Endothelial cell of umbilical vein (primary cell): ENCODE measurements around the gene RASD1. TPM values are rescaled to one million over a fixed set of nuclear protein-coding genes. Genes with fewer than 3 reads are reported as not detected.

ENCODE experiments used
- BruUV-seq: library from RNA; stranded (reverse); fragments of 400-500 nt; replicated peaks from 2 replicates; lab custom pipeline; 2021; lab: Mats Ljungman, UMichigan
- CTCF ChIA-PET: fragments of 300-600, 350-600 bp; sonication (Branson Sonifier 250); formaldehyde crosslinking; loops from one replicate; lab custom pipeline; 2021; ENCODE audit warnings: antibody characterized with exemption, inconsistent platforms; lab: Charles Lee
- POLR2A ChIA-PET: fragments of 300-600, 350-600 bp; sonication (Branson Sonifier 250); formaldehyde crosslinking; loops from one replicate; lab custom pipeline; 2021; ENCODE audit warnings: antibody characterized with exemption, inconsistent platforms; lab: Charles Lee
- DNase-seq: peaks from one replicate; pipeline ENCODE4 v3.0.0-alpha.2; 2011; ENCODE audit warnings: low read depth, low spot score
- FAIRE-seq: peaks from 2 replicates; lab custom pipeline; 2011; peaks lifted over from hg19 to GRCh38; lab: Jason Lieb, UNC
- H2AFZ ChIP-seq: 2 replicates; pipeline ENCODE4 v1.6.0; 2012; ENCODE audit warnings: low read depth, low read length, control low read depth, inconsistent platforms
- H3K27ac ChIP-seq: 2 replicates; pipeline ENCODE4 v1.5.1; 2011; ENCODE audit warnings: low read depth, mild to moderate bottlenecking, control low read depth, low read length, moderate library complexity; ENCODE audit not compliant: insufficient read depth
- H3K27me3 ChIP-seq, 2 experiments: 2 replicates each; pipeline versions ENCODE4 v1.6.0 to v1.6.1; 2011; ENCODE audit warnings: low read length in 2 of 2, mixed read lengths in 1 of 2; ENCODE audit not compliant: control insufficient read depth in 2 of 2, insufficient read depth in 2 of 2
- H3K36me3 ChIP-seq, 2 experiments: 2 replicates in 1 of 2; 3 replicates in 1 of 2; pipeline ENCODE4 v1.5.1; 2011; ENCODE audit warnings: low read length in 2 of 2, mild to moderate bottlenecking in 1 of 2, moderate library complexity in 1 of 2; ENCODE audit not compliant: control insufficient read depth in 2 of 2, insufficient read depth in 2 of 2; ENCODE audit errors: extremely low read depth in 1 of 2
- H3K4me1 ChIP-seq: 3 replicates; pipeline ENCODE4 v1.5.1; 2011; ENCODE audit warnings: mild to moderate bottlenecking, low read length; ENCODE audit not compliant: control insufficient read depth, insufficient read depth; ENCODE audit errors: extremely low read depth
- H3K4me2 ChIP-seq: 2 replicates; pipeline ENCODE4 v1.6.1; 2011; ENCODE audit warnings: low read length, control low read depth, mixed read lengths; ENCODE audit not compliant: insufficient read depth
- H3K4me3 ChIP-seq, 3 experiments: fragments of 200-600 bp in 1 of 3; sonication (generic), shearing (Covaris generic) in 1 of 3; replicated peaks in 1 of 3; 2 replicates each; pipeline ENCODE4 v1.5.1; 2011 to 2016; ENCODE audit warnings: control low read depth in 3 of 3, low read length in 3 of 3, mild to moderate bottlenecking in 2 of 3, inconsistent platforms in 1 of 3, low read depth in 1 of 3, moderate library complexity in 1 of 3; ENCODE audit not compliant: insufficient read depth in 1 of 3
- H3K79me2 ChIP-seq: 2 replicates; pipeline ENCODE4 v1.6.0; 2012; ENCODE audit warnings: low read length, inconsistent platforms; ENCODE audit not compliant: control insufficient read depth, insufficient read depth
- H3K9ac ChIP-seq: replicated peaks from 2 replicates; pipeline ENCODE3; 2011; ENCODE audit warnings: low read length, control low read depth; ENCODE audit not compliant: insufficient read depth; ENCODE audit errors: extremely low read depth
- H3K9me1 ChIP-seq: replicated peaks from 3 replicates; pipeline ENCODE4 v1.6.0; 2011; ENCODE audit warnings: mild to moderate bottlenecking, low read length; ENCODE audit not compliant: control insufficient read depth, insufficient read depth; ENCODE audit errors: extremely low read depth
- H3K9me3 ChIP-seq: replicated peaks from 2 replicates; pipeline ENCODE4 v1.5.1; 2012; ENCODE audit warnings: low read length, inconsistent platforms; ENCODE audit not compliant: control insufficient read depth, insufficient read depth
- H4K20me1 ChIP-seq: replicated peaks from 2 replicates; pipeline ENCODE3; 2011; ENCODE audit warnings: mild to moderate bottlenecking, low read length; ENCODE audit not compliant: control insufficient read depth, insufficient read depth; ENCODE audit errors: extremely low read depth
- GATA2 ChIP-seq: IDR thresholded peaks from 2 replicates; pipeline ENCODE4 v1.7.0; 2011; ENCODE audit warnings: low read depth, mild to moderate bottlenecking, moderate library complexity, mixed read lengths, low read length; ENCODE audit not compliant: insufficient read length, insufficient read depth
- JUN ChIP-seq: IDR thresholded peaks from 2 replicates; pipeline ENCODE4 v1.6.1; 2011; ENCODE audit warnings: borderline replicate concordance, low read depth; ENCODE audit not compliant: insufficient read length, insufficient read depth
- POLR2AphosphoS5 ChIP-seq: IDR thresholded peaks from 2 replicates; pipeline ENCODE4 v1.6.1; 2012; ENCODE audit warnings: low read depth, mild to moderate bottlenecking, control low read depth, low read length, moderate library complexity; ENCODE audit not compliant: insufficient read depth
- dilution Hi-C: fragments of 300-500 bp; cut with MboI; formaldehyde crosslinking; loops from one replicate; pipeline ENCODE4 v1.15.0; 2019; ENCODE audit warnings: low sequenced_read_pairs; ENCODE audit not compliant: extremely low pct_ligation_motif_present
- intact Hi-C: fragments of 100-400 bp; cut with micrococcal nuclease; formaldehyde crosslinking; loops from one replicate; pipeline ENCODE4 v1.10.0; 2022
- polyA plus RNA-seq, 4 experiments: library from polyadenylated mRNA; depleted of rRNA in 3 of 4; stranded (reverse) in 3 of 4; unstranded in 1 of 4; fragments of >200 nt; gene quantifications; 2 replicates each; pipeline versions ENCODE4 v1.2.1 to v1.2.3, GENCODE V29; 2011 to 2012; ENCODE audit warnings: missing spikeins in 1 of 4
- total RNA-seq: library from RNA; stranded (reverse); gene quantifications from 2 replicates; pipeline ENCODE4 v1.2.3, GENCODE V29; 2021
- TF ChIP-seq, protein P1 (sequence below): IDR thresholded peaks from 2 replicates; pipeline ENCODE4 v1.6.1; 2011; ENCODE audit not compliant: insufficient read depth, insufficient read length
- TF ChIP-seq, protein P2 (sequence below), 2 donors: IDR thresholded peaks; 1 replicate in 1 of 2; 2 replicates in 1 of 2; pipeline ENCODE4 v1.5.1; 2011; ENCODE audit warnings: low read length in 2 of 2, mild to moderate bottlenecking in 2 of 2, moderate library complexity in 2 of 2, control low read depth in 1 of 2, inconsistent platforms in 1 of 2, low read depth in 1 of 2; ENCODE audit not compliant: insufficient read depth in 1 of 2; ENCODE audit errors: extremely low read depth in 1 of 2

The RASD1 gene
- total and polyA plus RNA-seq, 2 donors (not counting 3 experiments of a cell fraction or from before 2014, with no cell fraction given) = 4.2 to 15.7 TPM

DNA sequence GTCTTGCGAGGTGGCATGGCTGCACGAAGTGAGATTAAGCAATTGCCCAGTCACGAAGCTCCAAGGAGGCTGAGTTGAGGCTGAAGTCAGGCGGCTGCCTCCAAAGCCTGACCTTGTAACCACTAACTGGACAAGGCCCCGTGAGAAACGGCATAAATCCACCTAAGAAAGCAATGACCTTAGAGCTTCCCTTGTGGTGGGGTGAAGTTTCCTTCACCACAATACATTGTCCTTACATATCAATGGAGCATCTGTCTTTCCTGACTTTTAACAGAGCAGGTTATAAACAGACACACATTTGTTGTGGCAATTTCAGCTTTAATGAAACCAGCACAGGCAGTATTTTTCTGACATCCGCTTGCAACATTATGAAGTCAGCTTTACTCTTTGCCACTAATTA, 21.9 kb downstream of the RASD1 start:
- CTCF ChIA-PET = interaction anchor here (1.7 kb wide), 1 partner anchor 22 kb away, joined by 6 read pairs; the partner anchor contains the start of gene RASD1
- H3K79me2 ChIP-seq = peaks cover 23% of the 10 kb centered on the region
- H4K20me1 ChIP-seq = no peaks in the 10 kb centered on the region
- no peak for FAIRE-seq
- POLR2A ChIA-PET = no interaction called here
- H3K4me2 ChIP-seq = no peak overlapping the region
- no peaks in the 10 kb centered on the region for H3K9me3 ChIP-seq
- BruUV-seq = no TSS peak
- H3K27ac ChIP-seq = no peak overlapping the region
- peaks cover 24 to 27% of the 10 kb centered on the region in 2 experiments for H3K27me3 ChIP-seq
- H3K4me1 ChIP-seq = peaks cover 10% of the 10 kb centered on the region
- no peak overlapping the region for H3K4me3 ChIP-seq
- no peak overlapping the region for H2AFZ ChIP-seq
- no peaks in the 10 kb centered on the region for H3K36me3 ChIP-seq
- no peaks in the 10 kb centered on the region for H3K9me1 ChIP-seq
- intact Hi-C loops = no loop called here
- H3K9ac ChIP-seq = no peak overlapping the region
- dilution Hi-C loops = no loop called here
- DNase-seq = no peak
- TF ChIP-seq, protein P1, sequence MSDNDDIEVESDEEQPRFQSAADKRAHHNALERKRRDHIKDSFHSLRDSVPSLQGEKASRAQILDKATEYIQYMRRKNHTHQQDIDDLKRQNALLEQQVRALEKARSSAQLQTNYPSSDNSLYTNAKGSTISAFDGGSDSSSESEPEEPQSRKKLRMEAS = no peak
- TF ChIP-seq JUN = no peak
- TF ChIP-seq, protein P2, sequence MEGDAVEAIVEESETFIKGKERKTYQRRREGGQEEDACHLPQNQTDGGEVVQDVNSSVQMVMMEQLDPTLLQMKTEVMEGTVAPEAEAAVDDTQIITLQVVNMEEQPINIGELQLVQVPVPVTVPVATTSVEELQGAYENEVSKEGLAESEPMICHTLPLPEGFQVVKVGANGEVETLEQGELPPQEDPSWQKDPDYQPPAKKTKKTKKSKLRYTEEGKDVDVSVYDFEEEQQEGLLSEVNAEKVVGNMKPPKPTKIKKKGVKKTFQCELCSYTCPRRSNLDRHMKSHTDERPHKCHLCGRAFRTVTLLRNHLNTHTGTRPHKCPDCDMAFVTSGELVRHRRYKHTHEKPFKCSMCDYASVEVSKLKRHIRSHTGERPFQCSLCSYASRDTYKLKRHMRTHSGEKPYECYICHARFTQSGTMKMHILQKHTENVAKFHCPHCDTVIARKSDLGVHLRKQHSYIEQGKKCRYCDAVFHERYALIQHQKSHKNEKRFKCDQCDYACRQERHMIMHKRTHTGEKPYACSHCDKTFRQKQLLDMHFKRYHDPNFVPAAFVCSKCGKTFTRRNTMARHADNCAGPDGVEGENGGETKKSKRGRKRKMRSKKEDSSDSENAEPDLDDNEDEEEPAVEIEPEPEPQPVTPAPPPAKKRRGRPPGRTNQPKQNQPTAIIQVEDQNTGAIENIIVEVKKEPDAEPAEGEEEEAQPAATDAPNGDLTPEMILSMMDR (IDR thresholded peaks at IDR 0.05; ENCODE audit: extremely low read depth in 1 of 2, insufficient read depth in 1 of 2, low read depth in 1 of 2, low read length in 2 of 2) = no peak
- no peak for TF ChIP-seq POLR2AphosphoS5
- no peak for TF ChIP-seq GATA2
